HG03571 (cell line): Measurements from ENCODE around the gene BMP6.

Source experiments
- ATAC-seq: cut with Tn5 transposase; IDR thresholded peaks from one replicate; pipeline ENCODE4 v1.9.1; 2021; ENCODE audit not compliant: unreplicated experiment

Gene BMP6

GRCh38 chr6:7821426-7821825 is 95.5 kb downstream of the BMP6 start:
- ATAC-seq: no peak

- no peak for ATAC-seq
Measured at GRCh38 chr6:7823552-7823951, 97.7 kb downstream of the BMP6 start.

- no peak for ATAC-seq
Measured at GRCh38 chr6:7825986-7826385, 100.1 kb downstream of the BMP6 start.

- ATAC-seq: no peak
Measured at GRCh38 chr6:7827142-7827541, 101.2 kb downstream of the BMP6 start.

- no peak for ATAC-seq
Measured at GRCh38 chr6:7828124-7828523, 102.2 kb downstream of the BMP6 start.

- ATAC-seq: no peak
Measured at GRCh38 chr6:7832904-7833750, 107.2 kb downstream of the BMP6 start.

- no peak for ATAC-seq
Measured at GRCh38 chr6:7833751-7834070, 107.8 kb downstream of the BMP6 start.

GRCh38 chr6:7836371-7837026 is 110.6 kb downstream of the BMP6 start:
- no peak for ATAC-seq

- no peak for ATAC-seq
Measured at GRCh38 chr6:7841781-7842468, 116.0 kb downstream of the BMP6 start.

GRCh38 chr6:7846966-7847818 is 121.3 kb downstream of the BMP6 start:
- ATAC-seq: no peak

GRCh38 chr6:7848229-7848628 is 122.3 kb downstream of the BMP6 start:
- no peak for ATAC-seq

GRCh38 chr6:7851780-7852179 is 125.9 kb downstream of the BMP6 start:
- no peak for ATAC-seq

GRCh38 chr6:7859591-7859990 is 133.7 kb downstream of the BMP6 start:
- ATAC-seq: no peak

GRCh38 chr6:7865781-7866180 is 139.9 kb downstream of the BMP6 start:
- no peak for ATAC-seq

- no peak for ATAC-seq
Measured at GRCh38 chr6:7866526-7866925, 140.6 kb downstream of the BMP6 start.

GRCh38 chr6:7868926-7869325 is 143.0 kb downstream of the BMP6 start:
- ATAC-seq: no peak

- ATAC-seq: no peak
Measured at GRCh38 chr6:7878401-7878964, 152.6 kb downstream of the BMP6 start.

- no peak for ATAC-seq
Measured at GRCh38 chr6:7879043-7879442, 153.1 kb downstream of the BMP6 start.

- ATAC-seq: no peak
Measured at GRCh38 chr6:7879579-7879978, 153.7 kb downstream of the BMP6 start.

- ATAC-seq: no peak
Measured at GRCh38 chr6:7879980-7880717, 154.2 kb downstream of the BMP6 start.
